Dedifferentiated amniotic fluid mesenchymal stem cell (primary cell): ENCODE data around the gene RHOT2.
A peak's percentile ranks its signal among the peaks of the same experiment; 100 is the strongest.

Experiments
- DNase-seq: peaks from one replicate; pipeline ENCODE4 v3.0.0-alpha.2; 2016; ENCODE audit errors: extremely low spot score

The RHOT2 gene

DNA sequence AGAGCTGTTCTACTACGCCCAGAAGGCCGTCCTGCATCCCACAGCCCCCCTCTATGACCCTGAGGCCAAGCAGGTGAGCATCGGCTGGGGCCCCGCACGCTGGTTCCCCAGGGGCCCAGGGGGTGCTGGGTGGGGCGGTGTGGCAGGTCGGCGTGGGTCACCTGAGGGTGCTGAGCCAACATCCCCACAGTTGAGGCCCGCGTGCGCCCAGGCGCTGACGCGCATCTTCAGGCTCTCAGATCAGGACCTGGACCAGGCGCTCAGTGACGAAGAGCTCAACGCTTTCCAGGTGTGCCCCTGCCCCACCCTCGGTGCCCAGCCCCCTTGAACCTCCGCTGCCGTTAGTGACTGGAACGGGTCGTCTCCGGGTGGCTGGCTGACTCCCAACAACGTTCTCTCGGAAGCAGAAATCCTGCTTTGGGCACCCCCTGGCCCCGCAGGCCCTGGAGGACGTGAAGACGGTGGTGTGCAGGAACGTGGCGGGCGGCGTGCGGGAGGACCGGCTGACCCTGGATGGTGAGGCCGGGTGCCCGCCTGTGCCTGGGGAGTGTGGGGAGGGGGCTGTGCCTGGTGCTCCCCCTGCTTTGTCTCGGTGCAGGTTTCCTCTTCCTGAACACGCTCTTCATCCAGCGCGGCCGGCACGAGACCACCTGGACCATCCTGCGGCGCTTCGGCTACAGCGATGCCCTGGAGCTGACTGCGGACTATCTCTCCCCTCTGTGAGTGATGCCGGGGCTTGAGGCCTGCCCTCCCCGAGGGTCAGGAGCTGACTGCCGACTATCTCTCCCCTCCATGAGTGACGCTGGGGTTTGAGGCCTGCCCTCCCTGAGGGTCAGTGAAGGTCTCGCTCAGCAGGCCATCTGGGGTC, 2.8 kb downstream of the RHOT2 start:
- DNase-seq, result no peak

DNA sequence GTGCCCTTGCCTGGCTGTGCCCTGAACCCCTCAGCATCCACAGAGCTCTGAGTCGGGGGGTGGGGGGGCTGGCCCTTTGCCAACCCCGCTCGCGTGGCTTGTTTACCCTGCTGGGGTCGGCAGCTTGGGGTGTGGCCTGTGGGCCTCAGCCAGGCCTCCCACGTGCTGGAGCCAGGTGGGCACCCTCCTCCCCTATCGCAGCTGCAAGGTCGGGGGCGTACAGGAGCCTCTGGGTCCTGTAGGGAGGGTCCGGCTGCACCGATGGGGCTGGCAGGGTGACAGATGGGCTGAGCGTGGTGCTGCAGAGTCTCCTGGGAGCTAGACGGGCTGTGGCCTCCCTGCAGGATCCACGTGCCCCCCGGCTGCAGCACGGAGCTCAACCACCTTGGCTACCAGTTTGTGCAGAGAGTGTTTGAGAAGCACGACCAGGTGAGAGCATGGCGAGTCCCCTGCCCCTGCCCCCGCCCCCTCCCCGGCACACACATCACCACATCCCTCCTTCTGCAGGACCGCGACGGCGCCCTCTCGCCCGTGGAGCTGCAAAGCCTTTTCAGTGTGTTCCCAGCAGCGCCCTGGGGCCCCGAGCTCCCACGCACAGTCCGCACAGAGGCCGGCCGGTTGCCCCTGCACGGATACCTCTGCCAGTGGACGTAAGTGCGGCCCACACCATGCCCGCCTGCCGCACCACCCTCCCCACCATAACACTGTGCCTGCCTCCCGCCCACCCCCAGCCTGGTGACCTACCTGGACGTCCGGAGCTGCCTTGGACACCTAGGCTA, 3.6 kb downstream of the RHOT2 start:
- no peak for DNase-seq

DNA sequence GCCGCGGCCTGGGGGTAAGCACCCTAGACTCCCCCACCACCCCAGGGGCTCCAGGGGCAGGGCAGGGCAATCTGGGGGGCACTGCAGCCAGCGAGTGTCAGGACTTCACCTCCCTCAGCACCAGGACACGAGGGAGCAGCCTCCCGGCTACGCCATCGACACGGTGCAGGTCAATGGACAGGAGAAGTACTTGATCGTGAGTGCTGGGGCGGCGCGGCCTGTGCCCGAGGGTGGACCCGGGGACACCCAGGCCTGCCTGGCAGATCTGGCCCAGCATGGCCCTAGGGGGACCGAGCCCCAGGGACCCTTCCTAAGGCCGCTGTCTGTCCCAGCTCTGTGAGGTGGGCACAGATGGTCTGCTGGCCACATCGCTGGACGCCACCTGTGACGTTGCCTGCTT, 4.4 kb downstream of the RHOT2 start:
- DNase-seq, result no peak

DNA sequence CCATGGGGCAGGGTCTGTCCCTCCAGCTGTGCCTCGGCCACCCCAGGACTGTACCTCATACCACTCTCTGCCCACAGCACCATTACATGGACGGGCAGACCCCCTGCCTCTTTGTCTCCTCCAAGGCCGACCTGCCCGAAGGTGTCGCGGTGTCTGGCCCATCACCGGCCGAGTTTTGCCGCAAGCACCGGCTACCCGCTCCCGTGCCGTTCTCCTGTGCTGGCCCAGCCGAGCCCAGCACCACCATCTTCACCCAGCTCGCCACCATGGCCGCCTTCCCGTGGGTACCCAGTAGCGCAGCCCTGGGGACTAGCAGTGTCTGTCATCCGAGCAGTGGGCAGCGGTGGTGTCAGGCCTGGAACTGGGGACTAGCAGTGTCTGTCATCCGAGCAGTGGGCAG, 4.9 kb downstream of the RHOT2 start:
- DNase-seq, result no peak

DNA sequence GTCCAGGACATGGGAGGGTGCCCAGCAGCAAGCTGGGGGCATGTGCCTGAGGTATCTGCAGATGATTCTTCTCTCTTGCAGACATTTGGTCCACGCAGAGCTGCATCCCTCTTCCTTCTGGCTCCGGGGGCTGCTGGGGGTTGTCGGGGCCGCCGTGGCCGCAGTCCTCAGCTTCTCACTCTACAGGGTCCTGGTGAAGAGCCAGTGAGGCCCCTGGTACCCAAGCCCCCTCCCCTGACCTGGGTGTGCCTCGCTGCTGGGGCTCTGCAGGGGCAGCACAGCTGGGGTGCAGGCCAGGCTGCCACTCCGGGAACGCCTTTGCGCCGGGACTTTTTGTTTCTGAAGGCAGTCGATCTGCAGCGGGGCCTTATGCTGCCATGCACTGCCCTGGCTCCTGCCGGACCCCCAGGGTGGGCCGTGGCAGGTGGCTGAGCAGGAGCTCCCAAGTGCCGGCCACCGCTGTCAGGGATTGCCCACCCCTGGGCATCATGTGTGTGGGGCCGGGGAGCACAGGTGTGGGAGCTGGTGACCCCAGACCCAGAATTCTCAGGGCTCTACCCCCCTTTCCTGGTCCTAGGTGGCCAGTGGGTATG, 5.6 kb downstream of the RHOT2 start:
- DNase-seq, result no peak

DNA sequence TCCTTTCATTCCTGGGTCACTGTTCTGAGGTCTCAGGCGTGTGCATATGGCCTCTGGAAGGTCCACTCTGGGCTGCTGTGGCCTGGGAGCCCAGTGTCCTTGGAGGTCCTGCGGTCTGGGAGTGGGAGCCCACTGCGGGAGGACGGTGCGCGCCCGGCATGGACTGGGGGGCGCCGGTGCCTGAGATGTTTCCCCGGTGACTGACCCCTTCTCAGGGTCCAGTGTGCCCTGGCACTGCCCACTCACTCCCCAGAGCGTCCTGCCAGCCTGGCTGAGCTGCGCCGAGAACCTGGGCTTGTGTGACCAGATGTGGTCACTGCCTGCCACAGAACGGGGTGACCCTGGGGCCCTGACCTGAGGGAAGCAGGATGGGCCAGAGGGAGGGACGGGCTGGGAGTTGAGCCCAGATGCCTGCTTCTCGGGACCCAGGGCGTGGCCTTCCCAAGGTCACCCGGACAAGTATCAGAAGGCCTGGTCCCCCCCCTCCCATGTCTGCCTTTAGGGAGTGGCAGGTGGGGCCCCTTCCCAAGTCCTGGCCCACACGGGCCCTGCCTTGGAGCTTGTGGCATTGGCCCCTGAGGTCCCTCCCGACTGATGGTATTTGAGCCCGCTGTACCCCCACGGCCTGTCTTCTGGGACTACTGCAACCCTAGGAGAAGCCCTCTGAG, 6.4 kb downstream of the RHOT2 start:
- no peak for DNase-seq

DNA sequence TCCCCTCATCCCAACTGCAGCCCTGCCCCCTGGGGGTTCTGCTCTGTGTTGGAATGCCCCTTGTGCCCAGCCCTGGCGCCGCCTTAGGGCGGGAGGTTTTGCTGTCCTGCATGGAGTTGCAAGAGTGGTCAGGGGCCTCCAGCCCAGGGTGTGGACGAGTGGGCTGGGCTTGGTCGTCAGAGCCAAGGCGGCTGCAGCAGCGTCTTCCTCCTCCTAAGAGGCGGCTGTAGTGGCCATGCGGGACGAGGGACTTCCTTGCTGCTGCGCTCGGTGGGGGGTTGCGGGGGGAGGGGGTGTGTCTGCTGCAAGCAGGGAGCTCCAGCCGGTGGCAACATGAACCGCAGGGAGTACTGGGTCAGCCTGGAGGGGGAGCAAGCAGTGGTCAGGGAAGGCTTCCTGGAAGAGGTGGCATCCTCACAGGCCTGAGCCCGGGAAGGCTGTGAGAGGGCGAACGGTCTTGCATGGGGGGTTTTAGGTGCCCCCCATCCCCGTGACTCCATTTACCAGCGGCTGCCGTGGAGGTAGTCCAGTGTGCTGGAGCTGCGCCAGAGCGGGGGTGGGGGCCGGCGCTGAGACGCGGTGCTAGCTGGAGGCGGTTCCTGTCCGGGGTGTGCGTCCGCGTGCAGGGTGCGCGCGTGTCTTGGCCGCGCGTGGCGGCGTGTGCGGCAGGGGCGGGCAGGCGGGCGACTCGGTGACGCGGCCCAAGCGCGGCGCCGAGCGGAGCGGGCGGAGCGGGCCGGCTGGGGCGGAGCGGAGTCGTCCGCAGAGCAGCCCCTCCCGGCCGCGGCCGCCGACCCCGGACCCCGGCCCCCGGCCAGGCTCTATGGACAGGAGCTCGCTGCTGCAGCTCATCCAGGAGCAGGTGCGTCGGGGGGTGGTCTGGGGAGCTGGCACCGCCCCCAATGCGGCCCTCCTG, 7.3 kb downstream of the RHOT2 start, which contains the start of gene RHBDL1:
Gene RHBDL1 (plus strand): TSS at position 704 of the 916 bp plus-strand sequence. CDS start 120 bp downstream, at position 824.
- DNase-seq, result no peak

DNA sequence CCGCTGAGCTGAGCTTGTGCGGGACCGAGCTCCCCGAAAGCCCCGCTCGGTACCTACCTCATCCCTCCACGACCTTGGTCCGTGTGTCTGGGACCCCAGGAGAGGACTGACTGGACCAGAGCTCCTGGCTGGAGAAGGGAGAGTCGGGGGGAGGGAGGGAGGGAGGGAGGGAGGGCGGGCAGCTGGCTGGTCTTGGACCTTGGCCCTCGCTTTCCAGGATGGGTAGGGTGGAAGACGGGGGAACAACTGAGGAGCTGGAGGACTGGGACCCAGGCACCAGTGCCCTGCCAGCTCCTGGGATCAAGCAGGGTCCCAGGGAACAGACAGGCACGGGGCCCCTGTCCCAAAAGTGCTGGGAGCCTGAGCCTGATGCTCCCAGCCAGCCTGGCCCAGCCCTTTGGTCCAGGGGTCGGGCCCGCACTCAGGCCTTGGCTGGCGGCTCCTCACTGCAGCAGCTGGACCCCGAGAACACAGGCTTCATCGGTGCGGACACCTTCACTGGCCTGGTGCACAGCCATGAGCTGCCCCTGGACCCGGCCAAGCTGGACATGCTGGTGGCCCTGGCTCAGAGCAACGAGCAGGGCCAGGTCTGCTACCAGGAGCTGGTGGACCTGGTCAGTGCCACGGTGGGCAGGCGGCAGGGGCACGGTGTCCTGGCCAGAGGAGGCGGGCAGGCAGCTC, 8.1 kb downstream of the RHOT2 start:
- no peak for DNase-seq

DNA sequence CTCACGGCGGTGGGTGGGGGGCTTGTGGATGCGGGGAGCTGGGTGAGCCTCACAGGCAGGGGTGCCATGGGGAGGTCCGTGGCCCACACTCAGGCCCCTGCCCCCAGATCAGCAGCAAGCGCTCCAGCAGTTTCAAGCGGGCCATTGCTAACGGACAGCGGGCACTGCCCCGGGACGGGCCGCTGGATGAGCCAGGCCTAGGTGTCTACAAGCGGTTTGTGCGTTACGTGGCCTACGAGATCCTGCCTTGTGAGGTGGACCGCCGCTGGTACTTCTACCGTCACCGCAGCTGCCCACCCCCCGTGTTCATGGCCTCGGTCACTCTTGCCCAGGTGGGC, 8.6 kb downstream of the RHOT2 start:
- no peak for DNase-seq

DNA sequence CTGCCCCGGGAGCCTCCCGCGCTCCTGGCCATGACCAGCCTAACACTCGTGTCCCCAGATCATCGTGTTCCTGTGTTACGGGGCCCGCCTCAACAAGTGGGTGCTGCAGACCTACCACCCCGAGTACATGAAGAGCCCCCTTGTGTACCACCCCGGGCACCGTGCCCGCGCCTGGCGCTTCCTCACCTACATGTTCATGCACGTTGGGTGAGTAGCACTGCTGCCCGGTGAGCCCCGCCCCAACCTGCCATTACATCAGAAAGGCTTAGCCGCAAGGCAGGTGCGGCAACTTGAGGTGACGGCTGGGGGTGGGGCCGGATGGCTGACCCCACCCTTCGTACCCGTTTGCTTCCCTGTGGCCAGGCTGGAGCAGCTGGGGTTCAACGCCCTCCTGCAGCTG, 9.0 kb downstream of the RHOT2 start:
- DNase-seq, result no peak

DNA sequence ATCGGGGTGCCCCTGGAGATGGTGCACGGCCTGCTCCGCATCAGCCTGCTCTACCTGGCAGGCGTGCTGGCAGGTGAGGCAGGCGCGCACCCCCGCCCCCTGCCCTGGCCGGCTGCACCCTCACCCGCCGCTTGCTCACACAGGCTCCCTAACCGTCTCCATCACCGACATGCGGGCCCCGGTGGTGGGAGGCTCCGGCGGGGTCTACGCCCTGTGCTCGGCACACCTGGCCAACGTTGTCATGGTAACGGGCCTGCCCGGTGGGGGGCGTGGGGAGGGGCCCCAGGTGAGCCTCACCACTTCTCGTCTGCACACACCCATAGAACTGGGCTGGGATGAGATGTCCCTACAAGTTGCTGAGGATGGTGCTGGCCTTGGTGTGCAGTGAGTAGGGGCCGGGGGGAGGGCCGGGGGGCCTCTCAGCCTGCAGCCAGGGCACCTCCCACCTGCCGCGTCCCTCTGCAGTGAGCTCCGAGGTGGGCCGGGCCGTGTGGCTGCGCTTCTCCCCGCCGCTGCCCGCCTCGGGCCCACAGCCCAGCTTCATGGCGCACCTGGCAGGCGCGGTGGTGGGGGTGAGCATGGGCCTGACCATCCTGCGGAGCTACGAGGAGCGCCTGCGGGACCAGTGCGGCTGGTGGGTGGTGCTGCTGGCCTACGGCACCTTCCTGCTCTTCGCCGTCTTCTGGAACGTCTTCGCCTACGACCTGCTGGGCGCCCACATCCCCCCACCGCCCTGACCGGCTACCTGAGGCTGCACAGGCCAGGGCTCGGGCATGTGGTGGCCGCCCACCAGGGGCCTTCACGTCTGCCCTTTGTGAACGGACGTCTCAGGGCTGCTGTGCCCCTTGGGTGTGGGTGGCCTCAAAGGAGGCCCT, 9.6 kb downstream of the RHOT2 start:
- no peak for DNase-seq

DNA sequence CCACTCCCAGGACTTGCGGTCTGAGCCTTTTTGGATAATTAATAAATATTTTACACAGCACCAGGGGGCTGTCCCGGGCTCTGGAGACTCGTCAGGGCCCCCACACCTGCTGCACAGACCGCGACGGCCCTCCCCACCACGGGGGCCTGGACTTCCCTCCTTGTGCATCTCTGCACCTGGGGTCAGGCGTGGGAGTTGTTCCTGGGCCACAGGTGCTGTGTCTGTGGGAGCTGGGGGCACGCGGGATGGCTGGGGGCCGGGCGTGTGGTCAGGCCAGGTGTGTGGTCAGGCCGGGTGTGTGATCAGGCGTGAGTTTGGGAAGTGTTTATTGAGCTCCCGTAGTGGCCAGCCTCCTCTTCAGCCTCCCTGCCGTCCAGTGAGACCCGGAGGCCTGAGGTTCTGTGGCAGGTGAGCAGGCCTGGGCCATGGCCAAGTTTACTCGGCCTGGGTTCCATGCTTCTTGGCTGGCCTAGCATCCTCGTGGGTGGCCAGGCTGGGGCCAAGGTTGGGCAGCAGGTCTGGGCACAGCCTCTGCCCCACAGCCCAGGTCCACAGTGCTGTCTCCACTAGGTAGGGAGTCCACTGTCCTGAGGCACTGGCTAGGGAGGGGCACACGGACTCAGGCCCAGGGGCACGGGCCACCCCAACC, 10.4 kb downstream of the RHOT2 start:
- no peak for DNase-seq

DNA sequence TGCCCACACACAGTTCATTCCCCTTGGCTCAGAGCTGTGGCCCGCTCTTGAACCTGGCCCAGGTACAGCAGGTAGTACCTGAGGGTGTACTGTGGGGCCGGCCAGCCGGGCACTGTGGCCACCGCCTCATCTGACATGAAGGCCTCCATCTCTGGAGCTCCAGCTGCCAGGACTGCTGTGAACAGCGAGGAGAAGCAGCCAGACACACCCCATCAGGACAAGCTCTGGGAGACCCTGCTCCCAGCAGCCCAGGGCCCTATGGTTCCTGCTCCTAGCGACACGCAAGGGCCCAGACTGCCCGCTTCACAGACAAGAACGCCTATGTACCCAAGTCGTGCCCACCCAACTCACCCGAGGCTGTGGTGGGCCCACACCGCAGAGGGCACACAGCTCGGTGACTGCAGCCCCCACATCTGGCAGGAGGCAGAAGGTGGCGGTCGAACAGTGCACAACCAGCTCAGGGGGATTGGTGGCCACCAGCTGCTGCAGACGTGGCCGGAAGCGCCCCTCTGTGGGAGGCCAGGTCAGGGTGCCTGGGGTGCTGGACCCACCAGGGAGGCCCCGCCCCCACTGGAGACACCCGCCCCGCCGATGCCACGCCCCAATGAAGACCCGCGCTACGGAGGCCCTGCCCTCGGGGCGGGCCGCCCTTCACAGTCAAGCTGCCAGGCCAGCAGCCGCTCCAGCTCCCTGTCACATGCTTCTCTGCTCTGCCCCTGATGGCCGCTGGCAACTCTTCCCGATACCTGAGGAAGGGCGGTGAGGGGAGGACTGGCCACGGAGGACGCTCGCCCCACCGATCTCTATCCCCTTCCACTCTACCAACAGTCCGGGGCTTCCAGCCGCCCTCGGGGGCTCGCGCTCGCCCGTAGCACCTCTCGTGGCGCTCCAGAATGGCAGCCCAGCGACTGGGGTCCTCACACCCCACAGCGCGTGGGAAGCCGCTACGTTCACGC, 11.2 kb downstream of the RHOT2 start:
- DNase-seq, result peak; percentile 28

DNA sequence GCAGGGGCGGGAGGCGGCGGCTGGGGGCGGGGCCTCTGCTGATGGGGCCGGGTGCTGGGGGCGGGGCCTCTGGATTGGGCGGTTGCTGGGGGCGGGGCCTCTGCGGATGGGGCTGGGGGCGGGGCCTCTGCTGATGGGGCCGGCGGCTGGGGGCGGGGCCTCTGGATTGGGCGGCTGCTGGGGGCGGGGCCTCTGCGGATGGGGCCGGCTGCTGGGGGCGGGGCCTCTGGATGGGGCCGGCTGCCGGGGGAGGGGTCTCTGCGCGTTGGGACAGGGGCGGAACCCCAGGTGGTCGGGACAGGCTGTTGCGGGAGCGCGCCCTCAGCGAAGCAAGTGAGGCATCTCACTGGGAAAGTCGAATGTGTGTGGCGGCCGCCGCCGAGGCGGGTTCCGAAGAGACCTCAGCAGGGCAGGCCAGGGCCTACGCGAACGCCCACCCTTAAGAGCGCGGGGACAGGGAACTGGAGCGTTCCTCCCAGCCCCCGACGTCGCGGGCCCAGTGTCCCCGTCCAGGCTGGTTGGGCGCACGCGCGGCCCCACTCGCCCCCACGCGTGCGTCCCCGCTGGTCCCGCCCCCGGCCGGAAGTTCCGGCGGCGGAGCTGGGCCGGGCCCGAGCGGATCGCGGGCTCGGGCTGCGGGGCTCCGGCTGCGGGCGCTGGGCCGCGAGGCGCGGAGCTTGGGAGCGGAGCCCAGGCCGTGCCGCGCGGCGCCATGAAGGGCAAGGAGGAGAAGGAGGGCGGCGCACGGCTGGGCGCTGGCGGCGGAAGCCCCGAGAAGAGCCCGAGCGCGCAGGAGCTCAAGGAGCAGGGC, 12.1 kb downstream of the RHOT2 start, which contains the start of gene STUB1:
Gene STUB1 (plus strand): TSS at position 597 of the 811 bp plus-strand sequence. CDS start 116 bp downstream, at position 713.
- DNase-seq, result peak; percentile 75

DNA sequence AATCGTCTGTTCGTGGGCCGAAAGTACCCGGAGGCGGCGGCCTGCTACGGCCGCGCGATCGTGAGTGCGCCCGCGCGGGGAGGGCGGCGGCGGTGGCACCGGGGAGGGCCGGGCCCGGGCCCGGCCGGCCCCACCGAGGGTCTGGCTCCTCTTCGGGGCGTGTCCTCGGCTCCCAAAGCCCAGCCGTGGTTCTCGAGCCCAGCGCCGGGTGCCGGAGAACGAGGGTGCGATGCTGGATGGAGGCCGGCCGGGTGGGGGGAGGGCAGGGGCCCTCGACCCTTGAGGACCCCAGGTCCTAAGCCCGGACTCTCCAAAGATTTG, 12.7 kb downstream of the RHOT2 start:
- no peak for DNase-seq

DNA sequence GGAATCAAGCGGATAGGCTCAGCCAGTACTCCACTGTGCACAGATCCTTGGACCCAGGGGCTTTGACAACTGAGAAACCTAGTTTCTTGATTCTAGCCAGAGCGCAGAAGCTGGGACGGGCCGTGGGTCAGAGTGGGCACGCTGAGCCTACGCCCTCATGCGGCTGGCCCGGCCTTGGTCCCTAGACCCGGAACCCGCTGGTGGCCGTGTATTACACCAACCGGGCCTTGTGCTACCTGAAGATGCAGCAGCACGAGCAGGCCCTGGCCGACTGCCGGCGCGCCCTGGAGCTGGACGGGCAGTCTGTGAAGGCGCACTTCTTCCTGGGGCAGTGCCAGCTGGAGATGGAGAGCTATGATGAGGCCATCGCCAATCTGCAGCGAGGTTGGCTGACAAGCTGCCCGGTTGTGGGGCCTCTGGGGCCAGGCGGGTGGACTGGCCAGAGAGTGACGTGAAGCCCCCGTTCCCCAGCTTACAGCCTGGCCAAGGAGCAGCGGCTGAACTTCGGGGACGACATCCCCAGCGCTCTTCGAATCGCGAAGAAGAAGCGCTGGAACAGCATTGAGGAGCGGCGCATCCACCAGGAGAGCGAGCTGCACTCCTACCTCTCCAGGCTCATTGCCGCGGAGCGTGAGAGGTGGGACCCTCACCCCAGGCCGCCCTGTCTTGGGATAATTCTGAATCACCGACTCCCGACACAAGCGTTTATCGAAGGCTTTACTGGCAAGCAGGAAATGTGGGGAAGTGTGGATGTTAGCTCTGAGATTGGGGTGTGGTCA, 13.2 kb downstream of the RHOT2 start:
- no peak for DNase-seq
